Endometrial microvascular endothelial cells (primary cell): ENCODE measurements around the gene MIA3. TPM values are rescaled to one million over a fixed set of nuclear protein-coding genes. Genes with fewer than 3 reads are reported as not detected.
"Not testable (repeated sequence)": the region's sequence is repeated elsewhere in the genome, so short reads cannot be mapped to it uniquely, and the experiment has no call there.

Experiments used
- in situ Hi-C: cut with HindIII; loops from 2 replicates; pipeline ENCODE4 v1.10.0; 2017; ENCODE audit warnings: low sequenced_read_pairs, low pct_unique_long_range_greater_than_20kb; ENCODE audit errors: inconsistent ontology term
- total RNA-seq: library from RNA; depleted of rRNA; stranded (reverse); fragments of >200 nt; gene quantifications from one replicate; pipeline ENCODE4 v1.2.3, GENCODE V29; 2015; ENCODE audit errors: inconsistent ontology term

MIA3 gene
- total RNA-seq, 1 donor from 2014 or later: 30.1 TPM

- in situ Hi-C loops: no loop called here
Observed at GRCh38 chr1:222653178-222653827, 35.4 kb downstream of the MIA3 start.

GRCh38 chr1:222654849-222655248 is 37.0 kb downstream of the MIA3 start:
- in situ Hi-C loops: no loop called here

GRCh38 chr1:222656391-222657155 is 38.7 kb downstream of the MIA3 start:
- in situ Hi-C loops: no loop called here

- in situ Hi-C loops: no loop called here
Observed at GRCh38 chr1:222657899-222658298, 40.0 kb downstream of the MIA3 start.

GRCh38 chr1:222663431-222663934 is 45.6 kb downstream of the MIA3 start:
- in situ Hi-C loops: no loop called here

- in situ Hi-C loops: no loop called here
Observed at GRCh38 chr1:222665964-222666363, 48.1 kb downstream of the MIA3 start.

- in situ Hi-C loops: not testable (repeated sequence)
Observed at GRCh38 chr1:222668184-222668583, 50.3 kb downstream of the MIA3 start.

GRCh38 chr1:222669107-222669506 is 51.2 kb downstream of the MIA3 start:
- in situ Hi-C loops: not testable (repeated sequence)

GRCh38 chr1:222670110-222670509 is 52.2 kb downstream of the MIA3 start:
- in situ Hi-C loops: no loop called here

GRCh38 chr1:222680080-222680479 is 62.2 kb downstream of the MIA3 start:
- in situ Hi-C loops: no loop called here

GRCh38 chr1:222691016-222691415 is 73.1 kb downstream of the MIA3 start:
- in situ Hi-C loops: no loop called here

- in situ Hi-C loops: no loop called here
Observed at GRCh38 chr1:222694927-222695326, 77.0 kb downstream of the MIA3 start.

GRCh38 chr1:222696741-222697140 is 78.8 kb downstream of the MIA3 start:
- in situ Hi-C loops: no loop called here

GRCh38 chr1:222697203-222697602 is 79.3 kb downstream of the MIA3 start:
- in situ Hi-C loops: no loop called here

GRCh38 chr1:222697826-222698225 is 79.9 kb downstream of the MIA3 start:
- in situ Hi-C loops: no loop called here

GRCh38 chr1:222702210-222702609 is 84.3 kb downstream of the MIA3 start:
- in situ Hi-C loops: no loop called here

GRCh38 chr1:222704260-222704659 is 86.4 kb downstream of the MIA3 start:
- in situ Hi-C loops: no loop called here

GRCh38 chr1:222706815-222707214 is 88.9 kb downstream of the MIA3 start:
- in situ Hi-C loops: no loop called here

GRCh38 chr1:222709700-222710153 is 91.8 kb downstream of the MIA3 start:
- in situ Hi-C loops: no loop called here
